B cell (primary cell): ENCODE data around the gene SHMT2. TPM values are rescaled to one million over a fixed set of nuclear protein-coding genes. Genes with fewer than 3 reads are reported as not detected.

Experiments
- ATAC-seq: fragments of 200-7000 bp; cut with Tn5 transposase; one replicate; pipeline ENCODE4 v1.10.0; 2021; ENCODE audit warnings: low read depth, mild to moderate bottlenecking, moderate number of reproducible peaks, moderate library complexity
- CTCF ChIA-PET: fragments of 350-600 bp; sonication (Branson Sonifier 250); formaldehyde crosslinking; loops from one replicate; lab custom pipeline; 2021; ENCODE audit warnings: antibody characterized with exemption, inconsistent platforms; lab: Charles Lee
- POLR2A ChIA-PET: fragments of 350-600 bp; sonication (Branson Sonifier 250); formaldehyde crosslinking; loops from one replicate; lab custom pipeline; 2021; ENCODE audit warnings: antibody characterized with exemption; lab: Charles Lee
- DNase-seq: peaks from one replicate; pipeline ENCODE4 v3.0.0; 2013
- H2AFZ ChIP-seq: 2 replicates; pipeline ENCODE4 v1.6.1; 2012; ENCODE audit warnings: mild to moderate bottlenecking, low read depth, low read length; ENCODE audit not compliant: insufficient read depth, poor library complexity, severe bottlenecking
- H3K27ac ChIP-seq, 2 donors: 1 replicate in 1 of 2; 2 replicates in 1 of 2; pipeline ENCODE4 v1.5.1; 2012 to 2013; ENCODE audit warnings: low read length in 2 of 2, mild to moderate bottlenecking in 2 of 2, moderate library complexity in 1 of 2
- H3K27me3 ChIP-seq, 4 experiments: fragments of 200-600 bp in 1 of 4; sonication (generic) in 1 of 4; replicated peaks in 1 of 4; 1 replicate in 2 of 4; 2 replicates in 2 of 4; pipeline versions ENCODE4 v1.6.1 to v1.7.0; 2013 to 2016; ENCODE audit warnings: low read length in 3 of 4, mild to moderate bottlenecking in 2 of 4, mixed read lengths in 1 of 4, moderate library complexity in 1 of 4; ENCODE audit not compliant: insufficient read depth in 4 of 4, control insufficient read depth in 3 of 4; ENCODE audit errors: control extremely low read depth in 1 of 4
- H3K36me3 ChIP-seq, 2 experiments: replicated peaks in 1 of 2; 1 replicate in 1 of 2; 2 replicates in 1 of 2; pipeline versions ENCODE4 v1.6.1 to v1.7.1; 2013; ENCODE audit warnings: low read length in 1 of 2; ENCODE audit not compliant: insufficient read depth in 2 of 2, control insufficient read depth in 1 of 2; ENCODE audit errors: control extremely low read depth in 1 of 2, extremely low read depth in 1 of 2
- H3K4me1 ChIP-seq, 2 donors: fragments of 200-600 bp in 1 of 2; sonication (generic) in 1 of 2; 1 replicate in 1 of 2; 2 replicates in 1 of 2; pipeline versions ENCODE4 v1.5.1 to v1.6.1; 2013 to 2017; ENCODE audit warnings: low read length in 2 of 2; ENCODE audit not compliant: control insufficient read depth in 2 of 2, insufficient read depth in 2 of 2
- H3K4me2 ChIP-seq: replicated peaks from 2 replicates; pipeline ENCODE3; 2012; ENCODE audit warnings: mild to moderate bottlenecking, low read depth, low read length; ENCODE audit not compliant: poor library complexity, severe bottlenecking
- H3K4me3 ChIP-seq, 5 experiments: fragments of 200-600 bp in 1 of 5; sonication (generic) in 1 of 5; 1 replicate in 3 of 5; 2 replicates in 2 of 5; pipeline versions ENCODE4 v1.5.1 to v1.7.0; 2011 to 2016; ENCODE audit warnings: low read length in 4 of 5, mild to moderate bottlenecking in 4 of 5, low read depth in 2 of 5, control low read depth in 1 of 5, moderate library complexity in 1 of 5; ENCODE audit not compliant: insufficient read depth in 1 of 5; ENCODE audit errors: control extremely low read depth in 1 of 5, extremely low read depth in 1 of 5
- H3K79me2 ChIP-seq: fragments of 200-600 bp; sonication (generic); one replicate; pipeline ENCODE4 v1.6.0; 2016; ENCODE audit warnings: low read length; ENCODE audit not compliant: control insufficient read depth, insufficient read depth
- H3K9ac ChIP-seq: fragments of 200-600 bp; sonication (generic); 2 replicates; pipeline ENCODE4 v1.6.1; 2017; ENCODE audit warnings: mild to moderate bottlenecking, low read length, moderate library complexity
- H3K9me3 ChIP-seq, 3 donors: one replicate each; pipeline versions ENCODE4 v1.6.1 to v1.7.1; 2013; ENCODE audit warnings: low read length in 2 of 3; ENCODE audit not compliant: control insufficient read depth in 2 of 3, insufficient read depth in 1 of 3; ENCODE audit errors: control extremely low read depth in 1 of 3
- H4K20me1 ChIP-seq: 2 replicates; pipeline ENCODE4 v1.6.0; 2012; ENCODE audit warnings: mild to moderate bottlenecking, low read length; ENCODE audit not compliant: insufficient read depth, control insufficient read depth, poor library complexity, severe bottlenecking
- H3K27ac Mint-ChIP-seq: one replicate; pipeline ENCODE4 v1.8.0; 2021; ENCODE audit warnings: mixed read lengths
- H3K27me3 Mint-ChIP-seq: one replicate; pipeline ENCODE4 v1.8.0; 2021; ENCODE audit warnings: mixed read lengths
- H3K4me1 Mint-ChIP-seq: one replicate; pipeline ENCODE4 v1.8.0; 2021; ENCODE audit warnings: mixed read lengths
- H3K4me3 Mint-ChIP-seq: one replicate; pipeline ENCODE4 v1.8.0; 2021; ENCODE audit warnings: mixed read lengths
- H3K9me3 Mint-ChIP-seq: one replicate; pipeline ENCODE4 v1.8.0; 2022; ENCODE audit warnings: mixed read lengths; ENCODE audit not compliant: insufficient read depth
- CTCF ChIP-seq: fragments of 200-600 bp; IDR thresholded peaks from one replicate; pipeline ENCODE4 v1.8.0; 2022; ENCODE audit warnings: antibody characterized with exemption, mild to moderate bottlenecking
- EZH2 ChIP-seq: IDR thresholded peaks from 2 replicates; pipeline ENCODE4 v1.6.1; 2012; ENCODE audit warnings: borderline replicate concordance, low read depth, mild to moderate bottlenecking, moderate library complexity, low read length; ENCODE audit not compliant: insufficient read depth, poor library complexity, severe bottlenecking
- WGBS: methylation state at CpG from one replicate; pipeline ENCODE4 v1.1.5; 2013; ENCODE audit warnings: missing lambda C conversion rate; ENCODE audit not compliant: insufficient coverage; 5-methylcytosine and 5-hydroxymethylcytosine counted together
- intact Hi-C: fragments of 100-400 bp; cut with micrococcal nuclease; formaldehyde crosslinking; loops from one replicate; pipeline ENCODE4 v1.10.0; 2022
- polyA plus RNA-seq: library from polyadenylated mRNA; depleted of rRNA; stranded (reverse); fragments of >200 nt; gene quantifications from 2 replicates; pipeline ENCODE4 v1.2.3, GENCODE V29; 2012
- total RNA-seq, 2 donors: library from RNA; stranded (reverse); fragments of 120-200 nt in 1 of 2; gene quantifications; 1 replicate in 1 of 2; 2 replicates in 1 of 2; pipeline versions ENCODE4 v1.2.3 to v1.2.4, GENCODE V29; 2013 to 2022

SHMT2 gene
- total and polyA plus RNA-seq, 2 donors (not counting 1 experiment from before 2014, with no cell fraction given): 166 to 236 TPM

- Histone ChIP-seq H3K9me3 (no peaks in the 10 kb centered on the region), H4K20me1 (no peaks in the 10 kb centered on the region), H2AFZ (no peak overlapping the region), H3K4me3 (no peak overlapping the region), H3K79me2 (no peaks in the 10 kb centered on the region), H3K27me3 (no peaks in the 10 kb centered on the region), H3K4me2 (no peak overlapping the region), H3K27ac (no peak overlapping the region), H3K36me3 (no peaks in the 10 kb centered on the region), H3K9ac (no peak overlapping the region), H3K4me1 (no peaks in the 10 kb centered on the region)
- CTCF ChIA-PET: interaction anchor here (1.4 kb wide), 1 partner anchor 9 kb away, joined by 5 read pairs; no protein-coding TSS in a partner anchor
- no peak overlapping the region for H3K4me3 Mint-ChIP-seq
- no peaks in the 10 kb centered on the region for H3K4me1 Mint-ChIP-seq
- no peaks in the 10 kb centered on the region for H3K27me3 Mint-ChIP-seq
- H3K27ac Mint-ChIP-seq: no peak overlapping the region
- intact Hi-C loops: no loop called here
- POLR2A ChIA-PET: no interaction called here
- no peak for DNase-seq
- ATAC-seq: no peak
- WGBS: 93% methylated on average over 11 of the region's 11 CpGs
- no peaks in the 10 kb centered on the region for H3K9me3 Mint-ChIP-seq
- TF ChIP-seq CTCF (no peak), EZH2 (no peak)
Measured at GRCh38 chr12:57191410-57191809, 38.1 kb upstream of the SHMT2 start.

GRCh38 chr12:57192920-57193319, 36.6 kb upstream of the SHMT2 start:
- no peaks in the 10 kb centered on the region for H3K9me3 ChIP-seq
- ChIA-PET CTCF (interaction anchor here (1.5 kb wide), 1 partner anchor 10 kb away, joined by 3 read pairs; no protein-coding TSS in a partner anchor), POLR2A (no interaction called here)
- no peak for TF ChIP-seq EZH2
- no peak for TF ChIP-seq CTCF
- no peaks in the 10 kb centered on the region for H3K4me1 ChIP-seq
- H3K36me3 ChIP-seq: no peaks in the 10 kb centered on the region
- no peaks in the 10 kb centered on the region for H3K27me3 Mint-ChIP-seq
- H3K4me1 Mint-ChIP-seq: no peaks in the 10 kb centered on the region
- no peaks in the 10 kb centered on the region for H3K79me2 ChIP-seq
- no peak overlapping the region for H3K9ac ChIP-seq
- no peak for ATAC-seq
- H4K20me1 ChIP-seq: no peaks in the 10 kb centered on the region
- H3K27me3 ChIP-seq: no peaks in the 10 kb centered on the region
- DNase-seq: no peak
- no peak overlapping the region for H3K4me3 ChIP-seq
- H3K4me3 Mint-ChIP-seq: no peak overlapping the region
- no peak overlapping the region for H3K27ac Mint-ChIP-seq
- no peak overlapping the region for H3K27ac ChIP-seq
- intact Hi-C loops: no loop called here
- 91% methylated on average over 12 of the region's 16 CpGs for WGBS
- no peaks in the 10 kb centered on the region for H3K9me3 Mint-ChIP-seq
- no peak overlapping the region for H3K4me2 ChIP-seq
- no peak overlapping the region for H2AFZ ChIP-seq
